H9 (cell line): ENCODE results near the gene TMEM184A. TPM values are rescaled to one million over a fixed set of nuclear protein-coding genes. Genes with fewer than 3 reads are reported as not detected.
A peak's percentile ranks its signal among the peaks of the same experiment; 100 is the strongest.

ENCODE experiments used
- DNase-seq: peaks from one replicate; pipeline ENCODE4 v3.0.0-alpha.2; 2017
- H2AFZ ChIP-seq: one replicate; pipeline ENCODE4 v1.6.1; 2013; ENCODE audit warnings: mild to moderate bottlenecking, low read length, control low read depth, moderate library complexity
- H2AK5ac ChIP-seq: 2 replicates; pipeline ENCODE4 v1.6.1; 2013; ENCODE audit warnings: low read length, control low read depth, mixed read lengths; ENCODE audit not compliant: insufficient read length
- H2BK120ac ChIP-seq: one replicate; pipeline ENCODE4 v1.6.1; 2013; ENCODE audit warnings: low read depth, mild to moderate bottlenecking, low read length, control low read depth, inconsistent platforms; ENCODE audit not compliant: poor library complexity, severe bottlenecking
- H2BK12ac ChIP-seq: 2 replicates; pipeline ENCODE4 v1.6.1; 2013; ENCODE audit warnings: low read length, control low read depth, mixed read lengths, low read depth; ENCODE audit not compliant: insufficient read length
- H2BK15ac ChIP-seq: 2 replicates; pipeline ENCODE4 v1.6.1; 2013; ENCODE audit warnings: low read depth, low read length, control low read depth
- H2BK20ac ChIP-seq: one replicate; pipeline ENCODE4 v1.6.1; 2013; ENCODE audit warnings: low read depth, mild to moderate bottlenecking, low read length, control low read depth, inconsistent platforms; ENCODE audit not compliant: poor library complexity, severe bottlenecking
- H2BK5ac ChIP-seq: 2 replicates; pipeline ENCODE4 v1.6.1; 2013; ENCODE audit warnings: low read length, control low read depth, mixed read lengths; ENCODE audit not compliant: insufficient read length
- H3K14ac ChIP-seq: 2 replicates; pipeline ENCODE4 v1.6.1; 2013; ENCODE audit warnings: low read length, control low read depth; ENCODE audit not compliant: insufficient read depth
- H3K18ac ChIP-seq: 2 replicates; pipeline ENCODE4 v1.6.1; 2013; ENCODE audit warnings: low read depth, mild to moderate bottlenecking, mixed read lengths, low read length, control low read depth; ENCODE audit not compliant: insufficient read length
- H3K23ac ChIP-seq: 2 replicates; pipeline ENCODE4 v1.6.1; 2013; ENCODE audit warnings: low read length, control low read depth, mixed read lengths, low read depth; ENCODE audit not compliant: insufficient read length
- H3K23me2 ChIP-seq: 2 replicates; pipeline ENCODE4 v1.6.1; 2013; ENCODE audit warnings: low read depth, mild to moderate bottlenecking, mixed read lengths, low read length, control low read depth; ENCODE audit not compliant: insufficient read length, poor library complexity, severe bottlenecking
- H3K27ac ChIP-seq: 2 replicates; pipeline ENCODE4 v1.5.1; 2013; ENCODE audit warnings: low read length, control low read depth, mixed read lengths, low read depth; ENCODE audit not compliant: insufficient read length
- H3K27me3 ChIP-seq: 2 replicates; pipeline ENCODE4 v1.6.1; 2013; ENCODE audit warnings: low read length, control low read depth, inconsistent platforms; ENCODE audit not compliant: insufficient read depth
- H3K4ac ChIP-seq: 2 replicates; pipeline ENCODE4 v1.6.1; 2013; ENCODE audit warnings: low read depth, mild to moderate bottlenecking, control low read depth, inconsistent platforms, low read length, moderate library complexity
- H3K4me1 ChIP-seq: 2 replicates; pipeline ENCODE4 v1.6.1; 2013; ENCODE audit warnings: low read length, control low read depth, inconsistent platforms; ENCODE audit not compliant: insufficient read depth
- H3K4me2 ChIP-seq: 2 replicates; pipeline ENCODE4 v1.6.1; 2013; ENCODE audit warnings: low read length, control low read depth, mixed read lengths; ENCODE audit not compliant: insufficient read length, insufficient read depth
- H3K56ac ChIP-seq: 2 replicates; pipeline ENCODE4 v1.6.1; 2013; ENCODE audit warnings: low read depth, mild to moderate bottlenecking, mixed read lengths, low read length, control low read depth; ENCODE audit not compliant: insufficient read length
- H3K79me1 ChIP-seq: 2 replicates; pipeline ENCODE4 v1.6.1; 2013; ENCODE audit warnings: low read depth, mild to moderate bottlenecking, moderate library complexity, low read length, control low read depth, inconsistent platforms; ENCODE audit not compliant: insufficient read depth, poor library complexity, severe bottlenecking
- H3K79me2 ChIP-seq: 2 replicates; pipeline ENCODE4 v1.6.1; 2013; ENCODE audit warnings: low read length, control low read depth, inconsistent platforms; ENCODE audit not compliant: insufficient read depth
- H3K9ac ChIP-seq: 2 replicates; pipeline ENCODE4 v1.6.1; 2013; ENCODE audit warnings: low read length, control low read depth, mixed read lengths; ENCODE audit not compliant: insufficient read length; ENCODE audit errors: extremely low read depth
- H3K9me3 ChIP-seq: one replicate; pipeline ENCODE4 v1.6.1; 2013; ENCODE audit warnings: low read depth, low read length, inconsistent platforms; ENCODE audit not compliant: control insufficient read depth
- H3T11ph ChIP-seq: one replicate; pipeline ENCODE4 v1.6.1; 2013; ENCODE audit warnings: mild to moderate bottlenecking, low read length, control low read depth, inconsistent platforms
- H4K20me1 ChIP-seq: one replicate; pipeline ENCODE4 v1.6.1; 2013; ENCODE audit not compliant: control insufficient read depth, insufficient read length, insufficient read depth
- H4K5ac ChIP-seq: 2 replicates; pipeline ENCODE4 v1.6.1; 2013; ENCODE audit warnings: low read depth, mild to moderate bottlenecking, mixed read lengths, low read length, control low read depth; ENCODE audit not compliant: insufficient read length
- H4K8ac ChIP-seq: replicated peaks from 2 replicates; pipeline ENCODE4 v1.6.1; 2013; ENCODE audit warnings: low read length, control low read depth, mixed read lengths, low read depth; ENCODE audit not compliant: insufficient read length
- H4K91ac ChIP-seq: 2 replicates; pipeline ENCODE4 v1.6.1; 2013; ENCODE audit warnings: low read depth, mild to moderate bottlenecking, moderate library complexity, mixed read lengths, low read length, control low read depth; ENCODE audit not compliant: insufficient read length
- H3K27ac Mint-ChIP-seq, 3 experiments: 2 replicates in 2 of 3; 3 replicates in 1 of 3; pipeline ENCODE4 v1.8.0; 2020 to 2021; ENCODE audit warnings: mixed read lengths in 3 of 3, mild to moderate bottlenecking in 1 of 3, moderate library complexity in 1 of 3
- H3K27me3 Mint-ChIP-seq: 2 replicates; pipeline ENCODE4 v1.8.0; 2021; ENCODE audit warnings: low read depth, mild to moderate bottlenecking, moderate library complexity, mixed read lengths
- H3K36me3 Mint-ChIP-seq, 3 experiments: 2 replicates in 2 of 3; 3 replicates in 1 of 3; pipeline ENCODE4 v1.8.0; 2020 to 2021; ENCODE audit warnings: low read depth in 3 of 3, mixed read lengths in 3 of 3; ENCODE audit not compliant: insufficient read depth in 1 of 3
- H3K4me1 Mint-ChIP-seq, 2 experiments: 2 replicates each; pipeline ENCODE4 v1.8.0; 2020; ENCODE audit warnings: mixed read lengths in 2 of 2
- H3K4me3 Mint-ChIP-seq, 2 experiments: 2 replicates in 1 of 2; 3 replicates in 1 of 2; pipeline ENCODE4 v1.8.0; 2020 to 2021; ENCODE audit warnings: mild to moderate bottlenecking in 2 of 2, mixed read lengths in 2 of 2, moderate library complexity in 1 of 2
- H3K9me3 Mint-ChIP-seq, 2 experiments: 2 replicates in 1 of 2; 3 replicates in 1 of 2; pipeline ENCODE4 v1.8.0; 2020; ENCODE audit warnings: mild to moderate bottlenecking in 2 of 2, mixed read lengths in 2 of 2, moderate library complexity in 1 of 2
- CTCF ChIP-seq: fragments of 200-600 bp; sonication (generic); conservative IDR thresholded peaks from 3 replicates; pipeline ENCODE4 v1.8.0; 2021; ENCODE audit warnings: antibody characterized with exemption, mild to moderate bottlenecking
- WGBS: extraction: QIAGEN DNeasy Blood & Tissue Kit; methylation state at CpG from one replicate; pipeline ENCODE4 v1.1.7; 2013; ENCODE audit warnings: missing lambda C conversion rate, low lambda C conversion rate, mixed read lengths; ENCODE audit not compliant: insufficient read length; ENCODE audit errors: extremely low coverage; 5-methylcytosine and 5-hydroxymethylcytosine counted together
- total RNA-seq: library from RNA; stranded (reverse); gene quantifications from 2 replicates; pipeline ENCODE4 v1.2.1, GENCODE V29; 2021

The TMEM184A gene
- total RNA-seq, 1 experiment from 2014 or later = 1.3 TPM

DNA sequence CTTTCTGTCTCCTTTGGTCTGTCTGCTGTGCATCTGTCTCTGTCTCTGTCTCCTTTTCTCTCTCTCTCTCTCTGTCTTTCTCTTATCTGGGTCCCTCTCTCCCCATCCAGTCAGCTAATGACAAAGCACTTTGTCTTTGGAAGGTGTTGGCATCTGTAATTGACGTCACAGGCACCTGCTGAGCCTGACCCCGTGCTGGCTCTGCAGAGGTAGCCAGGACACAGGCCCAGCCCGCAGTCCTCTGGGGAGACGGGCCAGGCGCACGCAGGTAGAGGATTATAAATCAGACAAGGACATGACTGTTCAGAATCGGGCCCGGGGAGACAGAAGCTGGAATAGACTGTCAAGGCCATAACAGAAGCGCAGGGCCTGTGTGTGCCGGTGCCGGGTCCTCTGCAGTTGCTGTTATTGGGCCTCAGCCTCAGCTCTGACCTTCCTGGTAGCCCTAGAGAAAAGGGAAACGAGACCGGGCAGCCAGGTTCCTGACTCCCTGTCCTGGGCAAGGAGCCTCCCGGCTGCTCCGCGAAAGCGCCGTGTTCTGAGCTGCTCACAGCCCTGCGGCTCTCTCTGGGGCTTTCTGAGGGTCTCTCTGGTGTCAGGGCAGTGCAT lies 24.5 kb upstream of the TMEM184A start:
- Histone ChIP-seq H4K8ac (no peak overlapping the region), H4K20me1 (no peaks in the 10 kb centered on the region), H3K79me2 (no peaks in the 10 kb centered on the region), H3K23me2 (no peaks in the 10 kb centered on the region), H3K27ac (no peak overlapping the region), H3K79me1 (no peaks in the 10 kb centered on the region), H3T11ph (no peak overlapping the region), H3K4me1 (peaks cover 8% of the 10 kb centered on the region; the same call in 1 of the 2 replicates), H3K9me3 (no peaks in the 10 kb centered on the region), H2AFZ (no peak overlapping the region), H3K4ac (no peak overlapping the region), H3K4me2 (no peak overlapping the region), H3K23ac (no peak overlapping the region), H2AK5ac (no peak overlapping the region), H3K56ac (no peak overlapping the region), H2BK20ac (no peak overlapping the region), H3K14ac (no peak overlapping the region), H3K9ac (no peak overlapping the region), H3K27me3 (no peaks in the 10 kb centered on the region), H2BK120ac (no peak overlapping the region), H3K18ac (no peak overlapping the region), H4K91ac (no peak overlapping the region), H4K5ac (no peak overlapping the region), H2BK12ac (no peak overlapping the region), H2BK15ac (no peak overlapping the region), H2BK5ac (no peak overlapping the region)
- H3K27me3 Mint-ChIP-seq = peaks cover 1% of the 10 kb centered on the region
- peaks cover 7 to 13% (median 12%) of the 10 kb centered on the region in 3 experiments for H3K36me3 Mint-ChIP-seq
- WGBS = no CpG with 5 or more reads among the region's 19 CpGs
- peaks cover 10 to 15% of the 10 kb centered on the region in 2 experiments for H3K9me3 Mint-ChIP-seq
- no peak overlapping the region for H3K4me3 Mint-ChIP-seq
- H3K27ac Mint-ChIP-seq = peak overlapping the region; percentile 8 to 56 (median 18); a peak in 4 of 7 replicates
- TF ChIP-seq CTCF = no peak
- H3K4me1 Mint-ChIP-seq = peaks cover 32 to 33% of the 10 kb centered on the region in 2 experiments
- no peak for DNase-seq
